GM12801 (cell line): Measurements from ENCODE around the gene PIK3CD.

Experiments
- CTCF ChIP-seq: IDR thresholded peaks from one replicate; pipeline ENCODE4 v1.5.1; 2011; ENCODE audit warnings: control low read depth; ENCODE audit not compliant: insufficient read length; ENCODE audit errors: extremely low read depth

Gene PIK3CD

GRCh38 chr1:9770298-9770697, 118.8 kb downstream of the PIK3CD start:
- no peak for TF ChIP-seq CTCF

GRCh38 chr1:9774712-9775679, 123.5 kb downstream of the PIK3CD start:
- TF ChIP-seq CTCF: no peak

- TF ChIP-seq CTCF: no peak
These were observed 125.2 kb downstream of the PIK3CD start for GRCh38 chr1:9776685-9777084.
